GM19467 (cell line): Measurements from ENCODE around the gene VEPH1.

Source experiments
- ATAC-seq: cut with Tn5 transposase; IDR thresholded peaks from one replicate; pipeline ENCODE4 v1.9.1; 2021; ENCODE audit warnings: mild to moderate bottlenecking, moderate library complexity; ENCODE audit not compliant: unreplicated experiment

The VEPH1 gene

GRCh38 chr3:157313186-157313585, 190.0 kb downstream of the VEPH1 start:
- ATAC-seq = no peak

- no peak for ATAC-seq
Measured at GRCh38 chr3:157312376-157312745, 190.9 kb downstream of the VEPH1 start.

- ATAC-seq = no peak
Measured at GRCh38 chr3:157311633-157312375, 191.4 kb downstream of the VEPH1 start.

DNA sequence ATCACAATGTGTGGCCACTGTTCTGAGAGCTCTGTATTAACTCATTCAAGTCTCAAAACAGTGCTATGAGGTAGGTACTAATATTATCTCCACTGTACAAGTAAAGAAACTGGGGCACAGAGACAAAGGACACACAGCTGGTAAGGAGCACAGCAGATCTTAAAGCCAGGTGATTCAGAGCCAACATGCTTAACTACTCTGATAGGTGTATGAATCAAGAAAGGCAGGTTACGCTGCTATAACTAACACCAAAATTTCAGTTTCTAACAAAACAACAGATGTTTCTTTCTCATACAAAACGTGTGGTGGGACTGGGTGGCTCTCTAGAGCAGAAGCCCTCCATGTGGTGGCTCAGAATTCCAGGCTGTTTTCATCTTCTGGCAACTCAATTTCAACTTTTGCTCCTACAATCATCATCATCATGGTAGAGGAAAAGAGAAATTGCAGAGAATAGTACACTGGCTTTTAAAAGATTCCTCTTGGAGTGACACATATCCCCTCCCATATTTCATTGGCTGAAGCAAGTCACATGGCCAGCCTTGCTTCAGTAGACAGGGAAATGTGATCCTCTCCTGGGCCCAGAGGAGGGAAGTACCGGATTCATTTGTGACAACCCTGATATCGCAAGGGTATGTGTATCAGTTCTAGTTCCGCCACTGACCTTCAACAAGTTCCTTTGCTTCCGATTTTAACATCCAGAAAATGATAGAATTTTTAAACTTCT, 192.7 kb downstream of the VEPH1 start:
- ATAC-seq = peak; percentile 58

DNA sequence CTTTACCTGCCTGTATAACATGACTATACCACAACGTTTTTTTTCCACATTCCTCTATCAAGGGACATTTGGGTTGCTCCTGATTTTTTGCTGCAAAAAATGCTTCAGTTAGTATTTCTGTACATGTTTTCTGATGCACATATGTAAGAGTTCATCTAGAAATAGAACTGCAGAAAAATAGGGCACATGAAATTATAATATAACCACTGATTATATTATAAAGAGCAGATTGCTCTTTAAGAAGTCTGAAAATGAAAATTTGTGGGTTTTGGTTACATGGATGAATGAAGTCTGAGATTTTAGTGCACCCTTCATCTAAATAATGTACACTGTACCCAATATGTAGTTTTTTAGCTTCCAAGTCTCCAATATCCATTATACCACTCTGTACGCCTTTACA, 196.7 kb downstream of the VEPH1 start:
- no peak for ATAC-seq

GRCh38 chr3:157305392-157305791, 197.8 kb downstream of the VEPH1 start:
- ATAC-seq = no peak

- no peak for ATAC-seq
Measured at GRCh38 chr3:157301755-157302154, 201.5 kb downstream of the VEPH1 start.

GRCh38 chr3:157300981-157301663, 202.1 kb downstream of the VEPH1 start:
- no peak for ATAC-seq

GRCh38 chr3:157300094-157300493, 203.1 kb downstream of the VEPH1 start:
- ATAC-seq = no peak

DNA sequence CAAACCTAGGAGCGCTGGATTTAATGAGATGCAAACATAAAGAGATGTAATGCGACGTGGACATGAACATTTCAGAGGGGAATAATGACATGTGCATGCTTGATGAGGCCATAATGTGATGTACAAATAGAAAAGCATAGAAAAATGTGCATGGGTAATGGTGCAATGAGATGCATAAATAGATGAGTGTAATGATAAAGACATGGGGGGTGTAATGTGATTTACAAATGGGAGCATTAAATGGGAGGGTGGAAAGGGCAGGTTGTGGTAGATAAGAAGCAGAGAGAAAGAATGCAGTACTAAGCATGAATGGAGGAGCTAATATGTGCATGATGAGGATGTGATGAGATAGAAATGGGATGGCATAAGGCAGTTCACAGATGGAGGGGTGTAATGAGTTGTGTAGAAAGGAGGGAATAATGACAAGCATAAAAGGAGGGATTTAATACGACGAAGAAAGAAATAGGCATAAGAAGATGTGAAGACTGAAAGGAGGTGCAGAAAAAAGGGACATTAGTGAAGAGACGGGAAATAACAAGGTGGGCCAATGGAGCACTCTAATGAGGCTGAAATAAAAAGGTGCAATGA, 205.8 kb downstream of the VEPH1 start:
- ATAC-seq = no peak

DNA sequence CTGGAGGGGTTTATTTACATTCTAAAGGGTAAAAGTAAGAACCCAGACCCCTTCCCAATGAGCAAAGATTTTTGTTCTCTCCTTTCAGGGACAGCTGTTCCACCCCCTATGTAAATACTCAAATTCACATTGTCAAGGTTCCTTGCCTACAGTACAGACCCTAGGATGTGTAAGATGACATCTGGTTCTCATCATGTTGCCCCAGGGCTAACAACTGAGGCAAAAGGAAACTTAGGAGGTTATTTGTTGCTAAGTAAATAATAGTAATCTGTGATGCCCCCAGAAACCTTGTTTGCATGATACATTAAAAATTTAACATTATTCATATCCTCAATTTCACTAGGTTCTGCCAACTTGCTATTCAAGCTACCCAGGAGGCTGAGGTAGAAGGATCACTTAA, 208.3 kb downstream of the VEPH1 start:
- ATAC-seq = no peak

GRCh38 chr3:157294491-157294890, 208.7 kb downstream of the VEPH1 start:
- no peak for ATAC-seq

DNA sequence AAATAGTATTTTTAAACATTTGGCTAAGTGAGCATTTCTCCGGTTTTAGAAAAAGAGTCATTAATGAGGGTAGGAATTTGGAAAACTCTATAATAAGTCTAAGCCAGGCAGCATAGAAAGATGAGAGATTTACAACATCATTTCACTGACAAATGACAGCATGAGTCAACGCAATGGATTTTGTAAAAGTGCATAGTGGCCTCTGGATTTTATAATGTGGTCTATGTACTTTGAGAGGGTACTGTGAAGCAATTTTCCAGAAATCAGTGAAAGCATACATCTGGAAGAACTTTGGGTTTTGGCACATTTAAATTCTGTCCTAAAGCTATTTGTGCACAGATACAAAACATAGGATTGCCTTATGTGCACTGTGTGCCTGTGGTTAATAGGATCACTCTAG, 212.4 kb downstream of the VEPH1 start:
- ATAC-seq = no peak

DNA sequence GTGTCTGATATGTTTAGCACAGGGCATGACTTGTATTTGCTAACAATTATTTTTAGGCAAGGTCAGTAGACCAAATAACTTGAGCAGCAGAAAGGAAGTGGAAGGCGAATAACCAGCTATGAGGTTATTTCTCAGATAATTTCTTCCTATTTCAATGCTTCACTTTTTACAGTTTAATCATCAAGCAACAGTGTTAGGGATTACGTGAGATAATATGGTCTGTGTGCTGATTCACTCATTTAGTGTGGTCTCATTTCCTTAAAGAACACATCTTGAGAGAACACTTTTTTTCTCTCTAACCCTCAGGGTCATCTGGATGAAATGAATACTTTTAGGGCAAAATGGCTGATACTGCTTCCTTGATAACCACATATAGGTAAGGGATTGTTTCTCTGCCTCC, 217.2 kb downstream of the VEPH1 start:
- no peak for ATAC-seq

DNA sequence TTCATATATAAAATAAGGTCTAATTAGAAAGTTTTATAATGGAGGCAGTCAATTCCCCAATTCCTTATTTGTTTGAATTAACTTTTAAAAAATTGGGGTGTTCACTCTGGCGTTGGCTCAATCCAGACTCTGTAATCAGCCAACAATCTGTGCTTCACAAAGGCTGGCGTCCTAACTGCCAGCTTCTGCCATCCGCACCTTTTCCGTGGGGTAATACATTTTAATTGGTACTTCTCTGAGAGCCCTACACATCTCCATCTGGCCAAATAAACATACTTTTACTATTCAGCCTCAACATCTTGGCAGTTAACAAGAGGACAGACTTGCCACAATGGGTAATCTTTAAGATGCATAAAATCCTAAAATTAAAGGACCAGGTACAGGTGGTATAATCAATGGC, 218.1 kb downstream of the VEPH1 start:
- ATAC-seq = no peak

- ATAC-seq = no peak
Measured at GRCh38 chr3:157284688-157285087, 218.5 kb downstream of the VEPH1 start.

DNA sequence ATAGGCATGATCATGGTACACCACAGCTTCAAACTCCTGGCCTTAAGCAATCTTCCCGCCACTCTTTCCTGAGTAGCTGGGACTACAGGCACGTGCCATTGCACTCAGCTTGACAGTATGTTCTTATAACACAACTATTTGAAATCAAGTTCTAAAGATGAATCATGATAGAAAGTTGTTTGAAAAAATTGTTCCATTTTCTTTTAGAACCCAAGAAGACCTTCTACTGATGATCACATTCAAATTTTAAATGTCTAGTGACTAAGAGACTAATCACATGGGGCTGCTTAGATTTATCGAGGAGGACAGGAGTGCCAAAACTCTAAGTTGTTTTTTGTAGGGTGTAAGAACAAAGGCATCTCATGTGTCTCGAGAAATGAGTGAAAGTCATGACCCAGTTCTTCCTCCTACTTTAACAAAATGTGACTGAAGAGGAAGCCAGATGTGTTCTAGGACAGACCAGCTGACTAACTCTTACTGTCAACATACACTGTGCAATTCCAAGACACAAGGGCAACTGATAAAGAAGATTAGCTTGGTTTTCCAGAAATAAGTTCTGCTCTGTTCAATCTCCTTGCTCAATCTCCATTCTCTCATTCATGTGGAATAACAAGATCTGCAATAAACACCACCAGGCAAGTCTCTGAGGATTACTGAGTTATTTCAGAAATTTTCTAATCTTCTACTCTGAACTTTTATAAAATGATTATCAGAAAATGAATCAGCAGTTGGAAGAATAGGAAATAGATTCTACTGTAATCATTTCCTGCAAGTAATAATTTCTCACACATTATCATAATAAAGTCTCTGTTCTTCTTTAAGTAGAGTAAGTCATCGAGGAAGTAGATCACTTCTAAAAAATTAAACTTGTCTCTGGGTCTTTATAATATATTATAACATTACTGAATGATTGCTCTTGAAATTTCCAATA, 220.7 kb downstream of the VEPH1 start:
- no peak for ATAC-seq

DNA sequence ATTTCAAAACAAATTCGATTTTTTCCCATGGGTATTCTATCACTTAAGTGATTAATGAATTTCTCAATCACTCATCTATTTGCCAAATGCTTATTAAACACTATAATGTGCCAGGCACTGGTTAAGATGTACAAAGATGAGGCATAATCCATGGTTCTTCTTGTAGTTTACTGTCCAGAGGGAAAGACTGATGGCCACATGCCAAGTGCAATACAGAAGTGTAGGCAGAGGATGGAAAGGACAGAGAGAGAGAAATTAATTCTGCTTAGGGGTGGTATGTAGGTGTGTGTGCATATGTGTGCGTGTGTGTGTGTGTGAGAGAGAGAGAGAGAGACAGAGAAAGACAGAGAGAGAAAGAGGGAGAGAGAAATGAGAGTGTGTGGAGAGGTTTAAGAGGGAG, 222.4 kb downstream of the VEPH1 start:
- ATAC-seq = no peak

GRCh38 chr3:157280354-157280753, 222.9 kb downstream of the VEPH1 start:
- ATAC-seq = no peak

- ATAC-seq = no peak
Measured at GRCh38 chr3:157279237-157279636, 224.0 kb downstream of the VEPH1 start.

DNA sequence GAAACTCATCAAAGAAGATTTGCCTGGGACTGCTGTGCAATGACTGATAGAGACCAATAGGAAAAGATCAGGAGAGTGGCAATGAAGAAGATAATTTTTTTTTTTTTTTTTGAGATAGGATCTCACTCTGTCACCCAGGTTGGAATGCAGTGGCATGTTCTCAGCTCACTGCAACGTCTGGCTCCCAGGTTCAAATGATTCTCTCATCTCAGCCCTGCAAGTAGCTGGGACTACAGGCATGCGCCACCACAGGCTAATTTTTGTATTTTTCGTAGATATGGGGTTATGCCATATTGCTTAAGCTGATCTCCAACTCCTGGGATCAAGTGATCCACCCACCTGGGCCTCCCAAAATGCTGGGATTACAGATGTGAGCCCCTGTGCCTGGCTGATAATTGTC, 226.4 kb downstream of the VEPH1 start:
- ATAC-seq = no peak
